T-helper 1 cell (primary cell): ENCODE data around the gene IL2RA.
"Not testable (repeated sequence)": the region's sequence is repeated elsewhere in the genome, so short reads cannot be mapped to it uniquely, and the experiment has no call there.

Experiments used
- DNase-seq, 5 donors: peaks; one replicate each; pipeline ENCODE4 v3.0.0-alpha.2; 2012 to 2020

Gene IL2RA

DNA sequence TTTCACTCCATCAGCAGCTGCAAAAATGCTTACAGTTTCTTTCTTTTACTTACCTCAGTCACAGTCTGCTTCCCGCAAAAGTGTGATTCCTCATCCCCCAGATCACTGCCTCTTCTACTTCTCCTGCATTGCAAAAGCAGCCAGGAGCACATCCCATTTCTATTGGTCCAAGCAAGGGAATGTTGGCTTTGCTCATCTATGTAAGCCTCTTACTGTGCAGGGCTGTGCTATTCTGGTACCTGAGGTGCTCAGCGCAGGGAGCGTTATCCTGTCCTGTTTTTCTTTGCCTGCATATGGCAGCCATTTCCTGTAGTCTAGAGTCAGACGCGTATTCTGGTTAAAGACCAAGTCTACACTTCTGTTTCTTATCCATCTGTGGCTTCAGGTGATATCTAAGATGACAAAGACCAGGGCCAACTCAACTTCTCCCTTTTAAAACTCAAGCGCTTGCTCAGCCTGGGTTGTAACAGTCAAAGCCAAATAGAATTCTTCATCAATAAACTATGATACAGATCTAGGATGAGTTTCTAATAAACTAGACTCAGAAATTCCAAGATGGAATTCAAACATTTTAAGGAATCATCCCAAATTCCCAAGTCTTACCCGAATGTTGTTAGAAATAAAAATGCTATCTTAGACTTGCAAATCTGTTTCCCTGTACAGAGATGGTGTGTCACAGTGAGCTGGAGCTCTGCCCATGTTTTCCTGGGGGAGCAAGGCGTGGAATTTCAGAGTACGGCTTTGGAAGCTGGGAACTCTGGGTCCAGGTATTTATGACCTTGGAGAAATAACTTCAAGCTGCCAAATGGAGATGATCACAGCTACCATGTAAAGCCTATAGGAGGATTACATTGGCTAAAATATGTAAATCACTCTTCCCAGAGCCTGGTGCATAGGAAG, 20.6 kb upstream of the IL2RA start:
- peak in 1 of 5 donors; percentile 53 for DNase-seq

GRCh38 chr10:6080417-6080973, 18.3 kb upstream of the IL2RA start:
- DNase-seq = no peak

GRCh38 chr10:6079044-6079443, 16.9 kb upstream of the IL2RA start:
- DNase-seq = no peak

DNA sequence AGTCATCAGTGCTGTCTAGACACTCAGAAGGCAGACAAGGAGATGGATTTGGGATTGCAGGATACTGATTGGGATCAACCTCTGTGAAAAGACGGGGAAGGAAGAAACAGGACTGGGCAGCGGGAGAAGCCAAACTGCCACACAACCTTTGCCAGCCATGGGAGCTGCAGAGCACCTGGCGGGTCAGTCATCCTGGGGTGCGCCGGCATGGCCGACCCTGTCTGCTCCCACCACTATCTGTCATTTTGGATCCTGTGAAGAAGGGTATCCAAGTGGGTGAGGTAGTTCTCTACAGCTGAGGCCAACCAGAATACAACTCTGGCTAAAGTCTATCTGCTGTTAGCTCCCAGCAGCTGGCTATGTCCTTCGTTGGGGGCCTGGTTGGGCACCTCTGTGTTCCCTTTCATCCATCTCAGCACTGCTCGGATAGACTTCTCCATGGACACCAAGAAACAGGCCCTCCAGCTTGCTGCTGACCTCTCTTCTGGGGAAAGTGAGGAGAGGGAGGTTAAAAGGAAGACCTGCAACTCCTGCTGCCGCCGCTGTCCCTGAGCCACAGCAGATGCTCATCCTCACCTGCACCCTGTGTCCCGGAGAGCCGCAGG, 15.0 kb upstream of the IL2RA start:
- no peak for DNase-seq

GRCh38 chr10:6074489-6075301, 12.5 kb upstream of the IL2RA start:
- peak in 1 of 5 donors; percentile 43 for DNase-seq

DNA sequence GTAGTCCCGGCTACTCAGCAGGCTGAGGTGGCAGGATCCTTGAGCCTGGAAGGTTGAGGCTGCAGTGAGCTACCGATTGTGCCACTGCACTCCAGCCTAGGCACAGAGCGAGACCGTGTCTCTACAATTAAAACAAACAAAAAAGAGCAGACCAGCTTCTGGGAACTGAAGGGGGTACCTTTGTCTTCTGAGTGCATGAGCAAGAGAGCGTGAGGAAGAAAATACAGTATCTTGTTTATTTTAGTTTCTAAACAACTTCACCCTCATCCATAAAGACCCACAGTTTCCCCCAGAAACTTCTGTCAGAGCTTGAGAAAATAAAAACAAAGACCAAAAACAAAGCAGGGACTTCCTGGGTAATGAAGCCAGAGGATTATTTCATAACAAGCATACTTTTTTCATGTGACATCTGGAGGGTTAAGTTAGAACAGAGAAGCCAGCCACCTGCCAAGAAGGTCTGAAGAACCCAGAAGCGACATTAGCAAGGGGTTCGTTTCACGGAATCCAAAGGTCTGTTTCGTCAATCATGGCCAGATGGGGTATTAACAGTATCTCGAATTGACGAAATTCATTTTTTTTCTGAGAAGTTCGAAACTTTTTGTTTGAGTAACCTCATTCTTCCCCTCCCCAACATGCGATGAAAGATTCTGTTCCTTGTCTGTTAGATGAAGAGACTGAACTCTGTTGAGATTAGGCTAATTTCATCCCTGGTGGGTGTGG, 10.2 kb upstream of the IL2RA start:
- peak in 1 of 5 donors; percentile 95 for DNase-seq

DNA sequence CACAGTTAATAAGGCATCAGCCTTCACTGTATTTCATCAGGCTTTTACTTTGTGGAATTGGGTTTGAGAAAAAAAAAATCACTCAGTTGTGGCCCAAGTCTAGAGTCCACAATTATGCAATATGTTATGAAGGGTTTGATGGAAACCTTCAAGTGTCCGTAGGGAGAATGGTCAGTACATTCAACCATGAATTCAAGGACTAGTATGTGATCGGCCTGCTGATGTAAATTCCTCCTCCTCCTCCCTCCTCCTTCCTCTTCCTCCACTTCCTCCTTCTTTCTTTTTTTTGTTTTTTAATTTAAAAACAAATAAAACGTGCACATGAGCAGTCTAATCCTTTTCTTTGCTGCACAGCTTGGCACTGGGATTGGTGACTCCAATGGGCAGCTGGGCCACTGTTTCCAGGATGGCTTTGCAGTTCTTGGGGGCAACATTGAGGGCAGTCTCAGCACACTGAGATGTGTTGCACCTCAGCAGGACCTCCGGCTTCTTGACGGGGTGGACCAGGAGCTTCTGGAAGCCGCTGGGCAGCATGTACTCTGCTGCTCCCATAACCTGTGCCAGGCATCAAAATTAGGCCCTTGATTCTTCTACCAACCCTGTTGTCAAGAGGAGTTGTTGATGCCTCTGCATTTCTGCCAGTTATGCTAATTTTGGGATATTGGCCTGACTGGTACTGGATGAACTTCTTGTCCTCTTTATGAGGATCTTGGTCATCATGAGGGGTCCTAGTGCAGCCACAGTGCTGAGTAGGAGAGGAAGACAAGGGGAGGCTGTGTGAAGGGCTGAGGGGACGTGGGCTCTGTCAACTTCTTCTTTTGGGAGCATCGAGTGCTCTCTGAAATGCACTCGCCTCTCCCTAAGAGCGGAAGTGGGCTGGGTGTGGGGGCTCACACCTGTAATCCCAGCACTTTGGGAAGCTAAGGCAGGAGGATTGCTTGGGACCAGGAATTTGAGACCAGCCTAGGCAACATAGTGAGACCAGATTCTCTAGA, 9.3 kb upstream of the IL2RA start:
- DNase-seq = no peak

DNA sequence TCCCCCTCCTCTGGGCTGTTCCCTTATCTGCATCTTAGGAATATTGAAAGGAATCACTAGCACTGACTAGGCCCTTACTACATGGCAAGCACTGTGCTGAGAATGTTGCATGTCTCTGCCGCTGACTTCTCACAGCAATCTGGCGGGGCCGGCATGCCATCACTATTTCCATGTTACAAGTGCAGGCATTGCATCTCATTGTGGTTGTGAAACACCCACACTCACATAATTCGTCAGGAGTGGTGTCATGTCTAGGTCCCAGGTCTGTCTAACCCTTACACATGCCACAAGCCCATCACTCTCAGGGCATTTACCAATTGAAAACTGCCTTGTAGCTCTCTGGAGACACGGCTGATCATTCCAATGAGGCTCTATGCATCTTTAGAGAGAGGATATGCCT, 8.5 kb upstream of the IL2RA start:
- DNase-seq = peak in 1 of 5 donors; percentile 67

DNA sequence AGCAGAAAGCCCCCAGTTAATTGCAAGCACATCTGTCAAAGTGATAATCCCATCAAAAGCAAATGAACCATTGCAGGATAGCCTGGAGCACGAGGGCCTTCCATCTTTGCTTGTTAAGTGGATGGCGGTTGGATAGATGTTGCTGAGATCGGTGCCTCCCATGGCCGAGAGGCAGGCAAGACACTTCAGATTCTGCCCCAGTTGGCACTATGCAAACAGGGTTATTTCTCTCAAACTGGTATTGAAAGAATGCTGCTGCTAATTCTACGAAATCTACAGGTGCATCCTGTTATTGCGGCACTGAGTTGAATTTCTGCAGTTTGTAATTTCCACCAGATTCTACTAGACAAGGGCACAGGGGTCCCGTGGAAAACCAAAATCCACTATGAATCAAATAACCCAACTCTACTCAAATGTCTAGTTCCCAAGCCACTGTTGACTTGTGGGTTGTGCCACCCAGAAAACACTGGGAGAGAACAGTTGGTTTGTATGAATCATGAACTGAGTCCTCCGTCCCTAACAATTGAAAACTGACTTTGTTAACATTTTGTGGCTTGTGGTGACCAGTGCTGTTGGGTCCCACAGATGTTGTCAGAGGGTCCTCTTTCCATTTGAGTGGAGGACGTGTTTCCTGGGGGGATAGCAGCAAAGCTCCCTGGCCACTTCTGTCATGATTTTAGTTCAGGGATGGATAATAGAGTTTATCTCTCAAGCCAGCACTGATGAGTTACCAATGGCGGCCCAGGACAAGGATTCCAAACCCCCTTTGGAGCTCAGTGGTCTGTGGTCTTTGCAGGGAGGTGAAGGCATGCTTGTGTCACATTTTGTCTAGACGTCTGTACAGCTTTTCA, 7.1 kb upstream of the IL2RA start:
- peak in 1 of 5 donors; percentile 84 for DNase-seq

DNA sequence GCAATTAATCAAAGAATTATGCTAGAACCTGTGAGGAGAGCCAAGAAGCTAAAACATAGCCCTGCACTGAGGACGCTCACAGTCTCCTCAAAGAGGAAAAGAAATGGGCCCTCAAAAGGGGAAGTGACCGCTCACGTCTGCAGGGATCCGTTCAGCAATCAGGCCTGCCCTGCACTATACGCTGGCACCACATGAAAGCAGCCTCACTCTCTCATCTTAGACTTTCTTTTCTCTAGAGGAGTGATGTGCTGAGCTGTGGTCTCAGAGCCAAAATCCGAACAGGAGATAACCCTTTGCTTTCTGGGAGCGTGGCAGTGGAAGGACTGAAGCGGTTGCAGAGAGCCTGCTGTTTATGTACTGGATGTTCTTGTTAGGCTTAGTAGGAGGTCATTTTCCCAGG, 6.3 kb upstream of the IL2RA start:
- DNase-seq = peak in 2 of 5 donors; percentile 15 to 73

GRCh38 chr10:6068006-6068405, 5.8 kb upstream of the IL2RA start:
- no peak for DNase-seq

GRCh38 chr10:6067457-6067856, 5.3 kb upstream of the IL2RA start:
- no peak for DNase-seq

- DNase-seq = peak in 1 of 5 donors; percentile 77
Observed at GRCh38 chr10:6065835-6066234, 3.7 kb upstream of the IL2RA start.

GRCh38 chr10:6065406-6065805, 3.2 kb upstream of the IL2RA start:
- DNase-seq = peak in 1 of 5 donors; percentile 50

DNA sequence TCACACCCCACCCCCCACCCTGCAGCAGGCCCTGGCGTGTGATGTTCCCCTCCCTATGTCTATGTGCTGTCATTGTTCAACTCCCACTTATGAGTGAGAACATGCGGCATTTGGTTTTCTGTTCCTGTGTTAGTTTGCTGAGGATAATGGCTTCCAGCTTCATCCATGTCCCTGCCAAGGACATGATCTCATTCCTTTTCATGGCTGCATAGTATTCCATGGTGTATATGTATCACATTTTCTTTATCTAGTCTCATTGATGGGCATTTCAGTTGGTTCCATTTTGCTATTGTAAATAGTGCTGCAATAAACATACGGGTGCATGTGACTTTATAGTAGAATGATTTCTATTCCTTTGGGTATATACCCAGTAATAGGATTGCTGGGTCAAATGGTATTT, 2.6 kb upstream of the IL2RA start:
- DNase-seq = not testable (repeated sequence)

- no peak for DNase-seq
Observed at GRCh38 chr10:6064119-6064518, 2.0 kb upstream of the IL2RA start.

DNA sequence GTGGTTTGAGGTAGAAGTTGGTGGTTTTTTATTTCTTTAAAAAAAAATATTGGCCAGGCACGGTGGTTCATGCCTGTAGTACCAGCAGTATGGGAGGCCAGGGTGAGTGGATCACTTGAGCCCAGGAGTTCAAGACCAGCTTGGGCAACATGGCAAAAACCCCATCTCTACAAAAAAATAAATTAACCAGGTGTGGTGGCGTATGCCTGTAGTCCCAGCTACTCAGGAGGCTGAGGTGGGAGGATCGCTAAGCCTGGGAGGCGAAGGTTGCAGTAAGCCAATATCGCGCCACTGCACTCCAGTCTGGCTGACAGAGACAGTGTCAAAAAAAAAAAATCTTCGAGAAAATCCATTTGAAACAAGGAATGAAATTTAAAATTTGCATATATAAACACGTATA, 1.1 kb downstream of the IL2RA start:
- no peak for DNase-seq

GRCh38 chr10:6059506-6059905, 2.7 kb downstream of the IL2RA start:
- no peak for DNase-seq

DNA sequence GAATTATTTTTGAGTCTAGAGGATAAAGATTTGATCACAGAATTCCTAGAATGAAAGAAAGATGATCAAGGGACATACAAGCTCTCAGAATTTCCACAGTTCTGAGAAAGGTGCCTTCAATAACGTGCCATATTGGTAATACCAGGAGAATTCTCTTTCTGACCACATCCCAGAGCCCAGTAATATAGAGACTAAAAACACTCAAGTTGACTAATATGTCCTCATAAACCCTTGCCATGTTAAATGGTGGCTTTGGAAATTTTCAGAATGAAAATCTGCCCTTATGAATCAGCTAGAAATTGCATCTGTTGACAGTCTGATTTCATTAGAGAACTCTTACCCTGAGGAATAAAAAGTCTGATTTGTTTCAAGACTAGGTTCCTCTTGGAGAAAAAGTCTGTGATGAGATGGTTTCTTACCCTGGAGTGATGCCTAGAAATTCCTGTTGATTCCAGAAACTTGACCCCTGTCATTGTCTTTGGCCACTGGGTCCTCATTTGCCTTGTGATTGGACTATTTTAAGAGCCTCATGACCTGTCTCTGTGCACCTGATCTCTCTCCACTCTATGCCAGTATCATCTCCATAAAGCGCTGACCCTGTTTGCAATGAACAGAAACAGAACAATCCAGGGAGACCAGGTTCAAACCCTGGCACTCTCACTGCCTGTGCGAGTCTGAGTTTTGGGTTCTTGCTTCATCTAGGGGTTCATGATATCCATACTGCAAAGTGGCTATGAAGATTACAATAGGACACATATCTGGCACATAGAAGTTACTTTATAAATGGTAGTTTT, 3.3 kb downstream of the IL2RA start:
- DNase-seq = peak in 1 of 5 donors; percentile 87
